ENCODE data around the gene IFT27. TPM values are rescaled to one million over a fixed set of nuclear protein-coding genes. Genes with fewer than 3 reads are reported as not detected.

Gene IFT27
- total RNA-seq, 6 experiments from 2014 or later: 14.4 to 22.0 (median 17.5) TPM

GRCh38 chr22:36744791-36745190 lies 31.1 kb downstream of the IFT27 start:
- no peaks in the 10 kb centered on the region for H3K36me3 Mint-ChIP-seq (ENCODE audit: low read depth)
- TF ChIP-seq CTCF (IDR thresholded peaks at IDR 0.05): no peak
- H3K27me3 Mint-ChIP-seq (ENCODE audit: insufficient read depth): peaks cover 41% of the 10 kb centered on the region
- no peaks in the 10 kb centered on the region for H3K9me3 Mint-ChIP-seq
- DNase-seq: no peak
- no peaks in the 10 kb centered on the region for H3K4me1 Mint-ChIP-seq (ENCODE audit: low read depth)
- H3K27ac Mint-ChIP-seq: no peak overlapping the region
- H3K4me3 Mint-ChIP-seq: no peak overlapping the region

- H3K4me1 Mint-ChIP-seq (ENCODE audit: low read depth): no peaks in the 10 kb centered on the region
- no peak overlapping the region for H3K4me3 Mint-ChIP-seq
- no peaks in the 10 kb centered on the region for H3K36me3 Mint-ChIP-seq (ENCODE audit: low read depth)
- no peak overlapping the region for H3K27ac Mint-ChIP-seq
- TF ChIP-seq CTCF (IDR thresholded peaks at IDR 0.05): no peak
- DNase-seq: no peak
- peaks cover 44% of the 10 kb centered on the region for H3K27me3 Mint-ChIP-seq (ENCODE audit: insufficient read depth)
- no peaks in the 10 kb centered on the region; the same call in 1 of the 2 replicates for H3K9me3 Mint-ChIP-seq
Observed at GRCh38 chr22:36744413-36744765, 31.5 kb downstream of the IFT27 start.

- TF ChIP-seq CTCF (IDR thresholded peaks at IDR 0.05): no peak
- Mint-ChIP-seq H3K9me3 (peaks cover 5% of the 10 kb centered on the region), H3K27ac (no peak overlapping the region)
Observed at GRCh38 chr22:36743591-36744412, 32.1 kb downstream of the IFT27 start.

GRCh38 chr22:36743011-36743410 lies 32.9 kb downstream of the IFT27 start:
- H3K4me3 Mint-ChIP-seq: no peak overlapping the region
- H3K36me3 Mint-ChIP-seq (ENCODE audit: low read depth): no peaks in the 10 kb centered on the region
- H3K4me1 Mint-ChIP-seq (ENCODE audit: low read depth): no peaks in the 10 kb centered on the region
- peaks cover 5% of the 10 kb centered on the region for H3K9me3 Mint-ChIP-seq
- H3K27ac Mint-ChIP-seq: no peak overlapping the region
- no peak for DNase-seq
- no peak for TF ChIP-seq CTCF (IDR thresholded peaks at IDR 0.05)
- peaks cover 50% of the 10 kb centered on the region for H3K27me3 Mint-ChIP-seq (ENCODE audit: insufficient read depth)

More at GRCh38 chr22:36743591-36744412, 32.1 kb downstream of the IFT27 start:
- no peak for DNase-seq
- Mint-ChIP-seq H3K4me1 (ENCODE audit: low read depth) (no peaks in the 10 kb centered on the region), H3K27me3 (ENCODE audit: insufficient read depth) (peaks cover 46% of the 10 kb centered on the region), H3K36me3 (ENCODE audit: low read depth) (no peaks in the 10 kb centered on the region), H3K4me3 (no peak overlapping the region)

- no peak for TF ChIP-seq CTCF (IDR thresholded peaks at IDR 0.05)
- Mint-ChIP-seq H3K4me3 (no peak overlapping the region), H3K4me1 (ENCODE audit: low read depth) (no peaks in the 10 kb centered on the region), H3K27me3 (ENCODE audit: insufficient read depth) (peaks cover 53% of the 10 kb centered on the region), H3K36me3 (ENCODE audit: low read depth) (no peaks in the 10 kb centered on the region), H3K27ac (no peak overlapping the region), H3K9me3 (peaks cover 5% of the 10 kb centered on the region)
- DNase-seq: no peak
Observed at GRCh38 chr22:36741968-36742367, 34.0 kb downstream of the IFT27 start.
